A204.1 (cell line): ENCODE results near the gene MAP6.

Source experiments
- FAIRE-seq: peaks from 2 replicates; lab custom pipeline; 2012; peaks lifted over from hg19 to GRCh38; lab: Jason Lieb, UNC

MAP6 gene

DNA sequence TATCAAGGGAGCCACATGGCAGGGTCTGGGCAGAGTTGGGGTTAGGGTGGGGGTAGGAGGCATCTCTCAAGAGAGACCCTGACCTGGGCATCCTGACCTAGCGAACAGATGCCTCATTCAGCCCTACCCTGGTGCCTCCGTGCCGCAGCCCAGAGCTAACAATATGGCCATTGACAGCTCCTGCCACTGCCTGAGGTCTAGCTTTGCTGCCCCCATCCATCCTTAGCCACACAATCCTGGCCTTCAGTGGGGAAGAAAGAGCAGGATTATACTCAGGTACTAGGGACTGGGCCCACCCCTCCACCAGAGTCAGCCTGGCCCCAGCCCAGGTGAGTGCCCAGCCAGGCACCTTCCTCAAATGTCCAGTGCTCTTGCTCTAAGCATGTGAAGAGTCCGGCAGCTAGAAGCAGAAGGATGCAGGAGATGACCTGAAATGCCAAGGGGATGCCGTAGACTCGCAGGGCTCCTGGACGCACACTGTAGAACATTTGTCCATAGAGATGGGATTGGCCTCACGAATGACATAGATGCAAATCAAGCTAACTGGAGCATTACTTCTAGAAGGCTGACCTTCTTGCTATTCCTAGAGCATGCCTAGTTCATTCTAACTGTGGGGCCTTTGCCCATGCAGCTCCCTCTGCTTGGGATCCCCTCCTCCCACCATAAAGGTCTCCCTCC, 120.1 kb downstream of the MAP6 start:
- no peak for FAIRE-seq

DNA sequence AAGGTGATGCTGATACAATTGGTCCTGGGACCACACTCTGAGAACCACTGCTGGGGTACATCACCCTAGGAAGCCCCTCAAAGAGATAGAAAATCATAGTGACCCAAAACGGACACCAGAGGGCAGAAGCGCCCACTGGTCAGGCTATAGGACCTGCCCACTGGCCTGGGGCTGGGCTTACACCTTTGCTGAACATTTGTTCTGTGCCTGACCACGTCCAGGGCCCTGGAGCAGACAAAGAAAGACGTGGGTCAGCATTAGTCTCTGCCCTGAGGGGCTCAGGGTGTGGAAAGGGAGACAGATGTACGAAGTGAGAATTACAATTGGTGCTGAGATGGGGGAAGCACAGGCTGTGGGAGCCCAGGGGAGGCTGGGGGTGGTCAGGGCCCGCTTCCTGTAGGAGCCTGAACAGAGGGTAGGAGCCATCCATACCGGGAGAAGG, 121.2 kb downstream of the MAP6 start:
- no peak for FAIRE-seq

DNA sequence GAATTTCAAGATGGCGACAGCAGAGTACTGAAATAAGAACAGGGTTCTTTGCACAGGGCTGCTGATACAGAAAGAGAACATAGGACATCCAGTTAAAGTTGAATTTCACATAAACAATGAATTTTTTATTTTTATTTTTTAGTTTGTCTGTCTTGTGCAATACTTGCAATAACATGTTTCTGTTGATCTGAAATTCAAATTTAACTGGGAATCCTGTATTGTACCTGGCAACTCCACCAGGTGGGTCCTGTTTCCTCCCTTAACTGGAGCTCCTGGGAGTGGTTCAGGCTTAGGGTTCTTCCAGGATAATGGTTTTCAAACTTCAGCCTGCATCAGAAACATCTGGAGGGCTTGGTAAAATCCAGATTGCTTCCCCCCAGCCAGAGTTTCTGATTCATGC, 121.7 kb downstream of the MAP6 start:
- FAIRE-seq: no peak

DNA sequence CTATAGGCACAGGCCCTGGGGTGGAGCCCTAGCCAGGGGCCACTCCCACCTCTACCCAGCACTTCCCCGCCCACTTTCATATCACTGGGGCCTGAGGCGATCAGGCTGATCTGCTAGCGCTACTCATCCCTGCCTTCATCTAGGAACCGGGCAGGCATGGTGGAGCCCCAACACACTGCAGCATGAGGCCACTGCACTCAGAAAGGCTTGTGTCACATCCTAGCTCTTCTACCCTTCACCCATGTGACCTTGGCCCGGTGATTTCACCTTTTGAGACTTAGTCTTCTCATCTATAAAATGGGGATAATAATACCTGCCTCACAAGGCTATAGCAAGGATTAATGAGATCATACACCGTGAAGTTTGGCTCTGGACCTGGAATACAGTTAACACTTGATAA, 125.0 kb downstream of the MAP6 start:
- no peak for FAIRE-seq

DNA sequence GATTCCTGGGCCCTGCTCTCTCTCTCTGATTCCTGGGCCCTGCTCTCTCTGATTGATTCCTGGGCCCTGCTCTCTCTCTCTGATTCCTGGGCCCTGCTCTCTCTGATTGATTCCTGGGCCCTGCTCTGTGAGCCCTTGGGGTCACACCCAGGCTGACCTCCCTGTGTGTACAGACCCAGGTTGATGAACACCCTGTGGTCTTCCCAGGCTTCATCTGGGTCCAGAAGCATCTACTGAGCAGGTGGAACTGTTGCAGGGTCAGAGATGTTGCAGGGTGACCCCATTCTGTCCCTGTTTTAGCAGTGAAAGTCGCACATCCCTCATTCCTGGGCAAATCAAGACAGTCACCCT, 126.8 kb downstream of the MAP6 start:
- no peak for FAIRE-seq

DNA sequence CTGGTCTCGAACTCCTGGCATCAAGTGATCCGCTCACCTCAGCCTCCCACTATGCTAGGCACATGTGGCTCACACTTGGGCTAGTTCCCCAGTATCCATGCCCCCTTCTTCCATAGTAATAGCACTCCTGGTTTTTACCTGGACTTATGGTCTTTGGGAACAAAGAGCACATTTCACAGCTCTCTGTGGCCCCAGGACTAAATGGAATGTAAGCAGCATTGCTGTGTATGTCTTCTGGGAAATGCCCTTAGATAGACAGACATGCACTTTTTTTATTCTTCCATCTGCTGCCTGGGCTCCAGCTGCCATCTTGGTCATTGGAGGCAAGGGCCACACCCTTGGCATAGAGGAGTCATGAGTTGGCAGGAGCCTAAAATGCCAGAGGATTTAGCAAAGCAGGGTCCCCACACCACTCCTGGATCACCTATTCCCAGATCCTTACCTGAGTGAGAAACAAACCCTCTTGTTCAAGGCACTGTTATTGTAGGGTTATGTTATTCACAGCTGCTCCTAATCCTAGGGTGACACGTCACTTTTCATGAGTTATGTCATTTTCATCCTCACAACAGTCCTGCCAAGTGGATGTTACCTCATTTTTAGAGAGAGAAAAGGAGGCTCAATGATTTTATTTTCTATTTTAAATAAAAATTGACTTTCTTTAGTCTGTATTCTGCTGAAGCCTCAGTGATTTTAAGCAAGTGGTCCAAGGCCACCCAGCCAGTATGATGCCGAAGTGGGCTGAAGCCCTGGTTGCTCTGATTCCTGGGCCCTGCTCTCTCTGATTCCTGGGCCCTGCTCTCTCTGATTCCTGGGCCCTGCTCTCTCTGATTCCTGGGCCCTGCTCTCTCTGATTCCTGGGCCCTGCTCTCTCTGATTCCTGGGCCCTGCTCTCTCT, 127.4 kb downstream of the MAP6 start:
- no peak for FAIRE-seq

GRCh38 chr11:75539459-75540334, 129.1 kb downstream of the MAP6 start:
- FAIRE-seq: no peak

- no peak for FAIRE-seq
Measured at GRCh38 chr11:75538150-75538942, 130.5 kb downstream of the MAP6 start.

GRCh38 chr11:75537740-75538139, 131.1 kb downstream of the MAP6 start:
- no peak for FAIRE-seq
